GM19372 (cell line): Measurements from ENCODE around the gene ELL.

Experiments
- ATAC-seq: cut with Tn5 transposase; IDR thresholded peaks from one replicate; pipeline ENCODE4 v1.9.1; 2021; ENCODE audit warnings: mild to moderate bottlenecking, low read depth, moderate library complexity; ENCODE audit not compliant: unreplicated experiment

The ELL gene

GRCh38 chr19:18425515-18426415 is 96.1 kb downstream of the ELL start:
- no peak for ATAC-seq

GRCh38 chr19:18424890-18425514 is 96.9 kb downstream of the ELL start:
- ATAC-seq: no peak

- no peak for ATAC-seq
These were observed 97.6 kb downstream of the ELL start for GRCh38 chr19:18424122-18424889.

- no peak for ATAC-seq
These were observed 98.4 kb downstream of the ELL start for GRCh38 chr19:18423258-18424020.

- ATAC-seq: no peak
These were observed 99.2 kb downstream of the ELL start for GRCh38 chr19:18422530-18423191.

GRCh38 chr19:18421371-18421959 is 100.4 kb downstream of the ELL start:
- ATAC-seq: no peak

GRCh38 chr19:18420930-18421329 is 100.9 kb downstream of the ELL start:
- ATAC-seq: no peak

GRCh38 chr19:18419699-18420460 is 102.0 kb downstream of the ELL start:
- ATAC-seq: no peak

GRCh38 chr19:18419195-18419698 is 102.6 kb downstream of the ELL start, which contains the start of gene SSBP4:
Gene SSBP4 (plus strand): TSS chr19:18419398. CDS start chr19:18419649, 251 bp downstream.
- peak; percentile 47 for ATAC-seq

- ATAC-seq: no peak
These were observed 103.2 kb downstream of the ELL start for GRCh38 chr19:18418483-18419194.

- ATAC-seq: no peak
These were observed 103.8 kb downstream of the ELL start for GRCh38 chr19:18418029-18418482.

- no peak for ATAC-seq
These were observed 104.4 kb downstream of the ELL start for GRCh38 chr19:18417250-18418028.

GRCh38 chr19:18416778-18417249 is 105.1 kb downstream of the ELL start:
- ATAC-seq: no peak

GRCh38 chr19:18415178-18415867 is 106.5 kb downstream of the ELL start:
- no peak for ATAC-seq

GRCh38 chr19:18414504-18415177 is 107.2 kb downstream of the ELL start:
- no peak for ATAC-seq
